ENCODE data around the gene TSGA10.
"Not testable (repeated sequence)": the region's sequence is repeated elsewhere in the genome, so short reads cannot be mapped to it uniquely, and the experiment has no call there.

TSGA10 gene

DNA sequence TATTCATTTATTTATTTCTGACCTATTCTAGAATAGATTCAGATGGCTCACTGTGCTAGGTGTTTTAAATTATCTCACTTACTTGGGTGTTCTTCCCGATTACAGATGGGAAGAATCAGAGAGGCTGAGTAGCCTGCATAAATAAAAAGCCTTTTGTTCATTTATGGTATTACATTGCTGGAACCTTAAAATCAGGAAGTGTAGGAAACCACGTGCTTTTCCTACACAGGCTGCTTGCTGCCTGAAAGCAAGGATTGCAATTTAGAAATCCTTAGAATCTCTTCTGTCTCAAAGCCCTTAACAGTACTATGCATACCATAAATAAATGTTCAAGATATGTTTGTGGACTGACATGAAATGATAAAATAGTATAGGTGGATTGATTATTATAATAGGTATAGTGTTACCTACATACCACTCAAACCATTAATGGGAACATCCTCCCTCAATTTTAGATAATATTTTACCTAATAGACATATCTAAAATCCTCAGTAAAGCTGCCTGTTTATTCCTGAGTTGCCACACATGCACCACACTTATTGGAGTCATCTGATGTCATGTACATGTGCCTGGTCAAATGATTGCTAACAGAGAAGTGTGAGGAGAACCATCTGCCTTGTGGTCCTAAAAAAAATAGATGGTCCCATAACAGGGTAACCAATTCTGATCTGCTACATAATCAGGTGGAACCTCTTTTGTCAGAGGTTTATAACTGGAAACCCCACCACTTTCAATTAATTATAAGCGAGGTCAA, 86.7 kb downstream of the TSGA10 start:
- DNase-seq = no peak

DNA sequence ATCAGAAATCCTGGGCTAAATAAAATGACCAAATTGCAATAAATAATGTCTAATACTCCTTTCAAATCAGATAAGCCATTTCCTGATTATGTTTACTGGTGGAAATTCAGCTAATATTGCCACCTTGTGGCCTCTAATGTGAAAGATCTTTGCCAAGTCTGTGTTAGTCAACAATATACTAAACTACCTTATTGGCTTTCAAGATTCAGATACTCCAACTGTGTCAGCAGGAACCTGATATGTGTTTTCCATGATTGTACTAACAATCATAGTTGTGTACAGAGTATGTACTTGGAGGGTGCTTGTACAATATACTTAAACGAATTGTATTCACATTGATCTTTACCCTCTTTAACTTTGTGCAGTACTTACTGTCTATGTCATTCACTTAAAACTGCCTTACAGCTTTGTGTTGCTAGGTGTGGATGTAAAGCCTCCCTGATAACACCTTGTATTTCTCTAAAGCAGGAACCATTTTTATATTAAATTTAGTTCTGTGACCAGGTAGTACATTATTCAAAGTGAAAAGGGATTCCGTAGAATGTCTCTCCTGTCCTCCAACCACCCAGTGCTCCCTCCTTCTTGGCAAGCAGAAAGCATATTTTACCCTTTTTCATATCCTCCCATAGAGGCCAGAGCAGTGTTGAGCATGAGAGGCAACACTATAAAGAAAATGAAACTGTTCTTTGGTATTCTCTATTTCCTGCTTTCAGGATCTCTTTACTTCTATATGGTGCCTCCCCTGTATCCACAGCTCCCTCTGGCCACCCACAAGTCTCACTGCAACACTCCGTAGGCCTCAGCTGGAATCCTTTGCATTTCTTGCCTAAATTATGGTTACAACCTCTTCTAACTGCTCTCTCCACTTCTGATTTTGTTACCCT, 88.4 kb downstream of the TSGA10 start:
- DNase-seq = peak; percentile 65

DNA sequence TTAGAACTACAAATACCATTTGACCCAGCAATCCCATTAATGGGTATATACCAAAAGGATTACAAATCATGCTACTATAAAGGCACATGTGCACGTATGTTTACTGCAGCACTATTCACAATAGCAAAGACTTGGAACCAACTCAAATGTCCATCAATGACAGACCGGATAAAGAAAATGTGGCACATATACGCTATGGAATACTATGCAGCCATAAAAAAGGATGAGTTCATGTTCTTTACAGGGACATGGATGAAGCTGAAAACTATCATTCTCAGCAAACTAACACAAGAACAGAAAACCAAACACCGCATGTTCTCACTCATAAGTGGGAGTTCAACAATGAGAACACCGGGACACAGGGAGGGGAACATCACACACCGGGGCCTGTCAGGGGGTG, 105.6 kb downstream of the TSGA10 start:
- not testable (repeated sequence) for DNase-seq

DNA sequence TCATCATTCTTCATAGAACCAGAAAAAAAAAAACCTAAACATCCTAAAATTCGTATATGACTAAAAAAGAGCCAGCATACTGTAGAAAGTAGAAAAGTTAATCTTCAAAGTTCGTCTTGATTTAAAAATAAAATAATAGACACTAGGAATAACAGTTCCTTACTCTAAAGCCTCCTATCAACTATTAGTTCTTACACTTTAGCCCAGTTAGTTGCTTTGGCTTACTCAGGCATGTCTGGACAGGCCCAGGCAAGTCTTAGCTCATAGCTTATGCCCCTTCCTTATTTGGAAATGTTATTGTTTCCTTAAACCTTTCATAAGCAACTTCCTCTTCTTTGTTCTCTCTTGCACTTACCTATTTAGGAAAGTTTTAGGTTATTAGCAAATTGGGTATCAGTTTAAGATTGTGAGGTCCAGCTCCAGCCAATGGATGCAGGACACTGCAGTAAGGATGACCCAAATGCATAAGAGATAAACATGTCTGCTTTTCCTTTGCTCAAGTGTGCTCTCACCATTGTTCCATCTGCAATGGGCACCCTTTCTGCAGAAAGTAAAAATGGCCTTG, 113.9 kb downstream of the TSGA10 start:
- DNase-seq = not testable (repeated sequence)

DNA sequence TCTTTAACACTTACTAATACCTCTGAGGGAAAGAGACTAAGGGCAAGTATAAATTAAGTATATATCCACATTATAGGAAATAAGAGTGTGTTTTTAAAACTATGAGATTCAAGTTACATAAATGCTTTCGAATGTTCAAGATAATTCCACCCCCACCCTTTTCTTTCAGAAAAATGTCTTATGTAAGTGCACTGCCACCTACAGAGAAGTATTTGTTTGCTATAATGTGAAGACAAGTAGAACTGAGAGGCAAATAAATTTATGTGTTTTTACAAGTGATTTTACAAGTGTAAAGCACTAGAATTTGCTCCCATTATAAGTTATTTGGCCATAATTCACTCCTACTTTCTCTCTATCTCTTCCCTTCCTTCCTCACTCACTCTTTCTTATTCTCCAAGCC, 118.8 kb downstream of the TSGA10 start:
- no peak for DNase-seq

DNA sequence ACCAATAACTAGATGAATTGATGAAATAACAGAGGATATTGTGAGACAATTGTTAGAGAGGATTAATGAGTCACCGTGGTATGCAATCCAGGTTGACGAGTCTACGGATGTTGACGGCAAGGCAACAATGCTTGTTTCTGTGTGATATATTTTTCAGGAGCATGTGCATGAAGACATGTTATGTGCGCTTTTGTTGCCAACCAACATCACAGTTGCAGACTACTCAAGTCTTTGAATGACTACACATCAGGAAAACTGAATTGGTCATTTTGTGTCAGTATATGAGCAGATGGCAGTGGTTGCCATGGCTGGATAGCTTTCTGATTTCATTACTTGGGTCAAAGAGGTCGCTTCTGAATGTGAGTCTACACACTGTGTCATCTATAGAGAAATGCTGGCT, 122.0 kb downstream of the TSGA10 start:
- no peak for DNase-seq

DNA sequence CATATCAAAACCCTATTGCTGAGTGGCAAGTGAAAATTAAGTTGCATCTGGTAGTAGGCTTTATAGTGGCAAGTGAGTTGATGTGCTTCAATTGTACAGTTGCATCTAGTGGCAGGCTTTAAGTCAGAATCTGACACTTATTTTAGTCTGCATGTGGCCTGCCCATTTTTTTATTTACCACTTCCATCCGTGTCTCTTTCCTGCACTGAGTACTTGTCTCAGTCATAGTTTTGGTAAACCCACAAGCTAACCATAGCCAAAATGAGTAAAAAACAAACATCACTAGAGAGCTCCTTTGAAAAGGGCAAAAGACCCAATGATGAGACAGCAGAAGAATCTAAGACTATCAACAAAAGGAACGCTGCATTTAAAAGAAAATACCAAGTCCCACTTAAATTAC, 122.7 kb downstream of the TSGA10 start:
- no peak for DNase-seq

DNA sequence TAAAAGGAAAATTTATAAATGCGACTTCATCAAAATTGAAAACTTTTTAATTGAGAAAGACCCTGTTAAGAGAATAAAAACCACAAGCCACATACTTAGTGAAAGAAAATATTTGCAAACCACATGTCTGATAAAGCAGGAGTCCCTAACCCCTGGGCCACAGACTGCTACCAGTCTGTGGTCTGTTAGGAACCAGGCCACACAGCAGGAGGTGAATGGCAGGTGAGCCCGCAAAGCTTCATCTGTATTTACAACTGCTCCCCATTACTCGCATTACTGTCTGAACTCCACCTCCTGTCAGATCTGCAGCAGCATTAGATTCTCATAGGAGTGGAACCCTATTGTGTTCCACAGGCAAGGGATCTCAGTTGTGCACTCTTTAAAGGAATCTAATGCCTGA, 123.3 kb downstream of the TSGA10 start:
- DNase-seq = no peak

DNA sequence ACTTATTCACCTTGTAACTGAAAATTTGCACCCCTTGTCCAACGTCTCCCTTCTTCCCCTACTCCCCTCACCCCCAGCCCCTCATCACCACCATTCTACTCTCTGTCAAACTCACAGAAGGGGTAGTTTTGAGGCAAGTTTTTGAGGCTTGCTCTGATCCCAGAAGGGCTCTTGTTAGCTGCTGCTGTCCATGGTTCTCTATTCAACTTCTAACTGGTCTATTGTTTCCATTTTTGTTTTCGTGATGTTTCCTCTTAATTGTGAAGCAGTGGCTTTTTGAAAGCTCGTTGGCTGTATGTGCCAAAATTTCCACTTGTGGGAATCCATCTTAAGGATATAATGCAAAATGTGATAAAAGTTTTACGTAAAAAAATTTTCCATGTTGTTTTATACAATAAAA, 126.2 kb downstream of the TSGA10 start:
- DNase-seq = no peak

DNA sequence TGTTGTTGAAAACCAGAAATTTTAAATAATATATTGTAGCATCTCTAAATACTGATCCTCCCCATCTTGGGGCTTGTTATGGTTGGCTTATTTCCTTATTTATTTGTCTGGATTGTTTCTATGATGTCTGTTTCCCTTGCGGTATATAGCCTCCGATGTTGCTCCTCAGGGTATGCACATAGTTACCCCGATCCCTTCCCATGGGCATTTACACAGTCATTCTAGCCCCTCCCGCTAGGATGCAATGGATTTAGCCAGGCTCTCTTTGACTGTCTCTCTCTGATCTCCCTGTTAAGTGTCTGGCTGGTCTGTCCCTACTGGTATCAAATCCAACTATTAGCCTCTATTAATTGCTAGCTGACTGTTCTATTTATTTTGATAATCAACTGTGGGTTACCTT, 126.9 kb downstream of the TSGA10 start:
- DNase-seq = no peak

DNA sequence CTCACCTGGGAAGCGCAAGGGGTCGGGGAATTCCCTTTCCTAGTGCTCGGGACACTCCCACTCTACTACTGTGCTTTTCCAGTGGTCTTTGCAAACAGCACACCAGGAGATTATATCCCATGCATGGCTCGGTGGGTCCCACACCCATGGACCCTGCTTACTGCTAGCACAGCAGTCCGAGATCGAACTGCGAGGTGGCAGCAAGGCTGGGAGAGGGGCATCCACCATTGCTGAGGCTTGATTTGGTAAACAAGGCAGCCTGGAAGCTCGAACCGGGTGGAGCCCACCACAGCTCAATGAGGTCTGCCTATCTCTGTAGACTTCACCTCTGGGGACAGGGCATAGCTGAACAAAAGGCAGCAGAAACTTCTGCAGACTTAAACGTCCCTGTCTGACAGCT, 154.0 kb downstream of the TSGA10 start:
- no peak for DNase-seq

DNA sequence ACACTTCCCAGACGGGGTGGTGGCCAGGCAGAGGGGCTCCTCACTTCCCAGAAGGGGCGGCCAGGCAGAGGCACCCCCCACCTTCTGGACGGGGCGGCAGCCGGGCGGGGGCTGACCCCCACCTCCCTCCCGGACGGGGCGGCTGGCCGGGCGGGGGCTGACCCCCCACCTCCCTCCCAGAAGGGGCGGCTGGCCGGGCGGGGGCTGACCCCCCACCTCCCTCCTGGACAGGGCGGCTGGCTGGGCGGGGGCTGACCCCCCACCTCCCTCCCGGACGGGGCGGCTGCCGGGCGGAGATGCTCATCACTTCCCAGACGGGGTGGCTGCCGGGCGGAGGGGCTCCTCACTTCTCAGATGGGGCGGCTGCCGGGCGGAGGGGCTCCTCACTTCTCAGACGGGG, 166.0 kb downstream of the TSGA10 start:
- not testable (repeated sequence) for DNase-seq

DNA sequence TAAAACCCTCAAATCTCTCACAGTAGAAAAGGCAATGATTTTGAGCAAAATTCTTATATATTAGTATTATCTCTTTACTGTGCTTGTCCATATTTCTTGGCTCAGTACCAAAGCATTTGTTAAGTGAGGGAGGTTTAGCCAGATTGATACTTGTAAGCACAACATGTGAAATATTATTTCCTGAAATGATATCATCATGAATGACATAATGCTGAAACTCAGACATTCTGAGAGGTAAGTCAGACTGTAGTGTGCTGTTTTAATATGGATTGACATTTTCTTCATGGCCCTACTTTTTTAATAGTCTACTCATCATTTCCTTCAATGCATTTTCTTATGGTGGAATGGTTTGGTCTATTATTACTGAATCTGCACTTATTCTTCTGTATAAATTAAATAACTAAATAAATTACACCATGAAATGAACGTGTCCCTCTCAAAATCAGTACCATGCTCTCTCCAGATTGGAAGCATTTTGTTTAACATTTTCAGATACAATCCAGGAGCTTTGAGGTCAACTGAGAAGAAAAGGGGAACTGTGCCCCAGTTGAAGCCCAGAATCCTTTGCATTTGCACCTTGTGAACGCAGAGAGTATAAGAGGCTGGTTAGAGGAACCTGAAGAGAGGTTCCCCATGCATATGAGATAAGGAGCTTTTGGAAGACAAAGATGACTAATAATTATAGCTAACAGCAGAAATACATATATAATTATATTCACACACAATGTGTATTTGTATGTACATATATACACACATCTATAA, 168.7 kb downstream of the TSGA10 start:
- no peak for DNase-seq

DNA sequence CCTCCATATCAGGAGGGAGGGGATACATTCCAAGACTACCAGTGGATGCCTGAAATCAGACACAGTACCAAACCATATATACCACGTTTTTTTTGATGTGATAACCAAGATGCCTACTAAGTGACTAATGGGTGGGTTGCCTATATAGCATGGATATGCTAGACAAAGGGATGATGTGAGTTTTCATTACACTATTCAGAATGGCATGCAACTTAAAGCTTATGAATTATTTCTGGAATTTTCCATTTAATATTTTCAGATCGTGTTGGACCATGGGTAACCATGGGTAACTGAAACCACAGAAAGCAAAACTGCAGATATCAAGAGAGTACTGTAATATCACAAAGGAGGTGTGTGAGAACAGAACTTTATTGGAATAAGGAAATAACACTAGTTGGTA, 179.1 kb downstream of the TSGA10 start:
- no peak for DNase-seq

DNA sequence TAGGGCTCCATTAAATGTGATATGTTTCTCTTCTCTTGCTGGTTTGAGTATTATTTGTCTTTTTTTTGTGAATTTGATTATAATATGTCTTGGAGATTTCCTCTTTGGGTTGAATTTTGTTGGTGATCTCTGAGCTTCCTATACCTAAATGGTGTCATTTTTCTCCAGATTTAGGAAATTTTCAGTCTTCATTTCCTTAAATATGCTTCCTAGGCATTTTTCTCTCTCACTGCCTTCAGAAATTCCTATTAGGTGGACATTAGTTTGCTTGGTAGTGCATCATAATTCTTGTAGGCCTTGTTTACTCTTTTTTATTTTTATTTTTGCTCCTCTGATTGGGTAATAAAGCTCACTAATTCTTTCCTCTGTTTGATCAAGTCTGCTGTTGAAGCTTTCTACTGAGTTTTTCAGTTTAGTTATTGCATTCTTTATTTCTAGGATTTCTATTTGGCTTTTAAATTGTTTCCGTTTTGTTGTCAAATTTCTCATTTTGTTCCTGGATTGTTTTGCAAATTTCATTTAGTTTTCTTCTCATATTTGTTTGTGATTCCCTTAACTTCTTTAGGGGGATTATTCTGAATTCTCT, 182.1 kb downstream of the TSGA10 start:
- DNase-seq = no peak

DNA sequence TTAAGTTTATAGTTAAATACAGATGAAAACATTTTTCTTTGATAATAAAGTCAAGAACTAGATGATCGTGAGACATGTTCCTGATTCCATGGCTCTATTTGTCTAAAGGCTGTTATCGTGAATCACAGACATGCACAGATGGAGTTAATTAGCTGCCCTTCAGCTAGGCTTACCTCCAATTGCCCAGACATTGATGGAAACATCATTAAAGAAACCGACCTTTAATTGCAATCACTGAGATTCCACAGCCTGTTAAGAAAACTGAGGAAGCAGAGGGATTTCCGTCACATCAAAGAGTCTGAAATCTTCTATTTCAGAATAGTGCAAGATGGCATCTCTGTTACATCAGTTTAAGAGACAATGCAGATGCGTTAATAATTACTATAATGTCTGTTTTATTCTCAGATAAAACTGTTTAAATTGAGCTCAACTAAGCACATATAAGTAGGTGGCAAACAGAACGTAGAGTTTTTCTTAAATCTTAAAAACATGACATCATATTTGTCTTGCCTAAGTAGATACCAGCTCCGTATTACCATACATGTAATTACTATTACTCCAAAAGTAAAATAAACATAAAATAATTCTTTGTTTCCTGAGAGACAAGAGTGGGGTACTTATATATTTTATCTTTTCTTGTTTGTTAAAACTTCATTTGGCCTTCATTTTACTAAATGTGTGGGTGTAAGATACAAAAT, 194.8 kb downstream of the TSGA10 start:
- peak; percentile 38 for DNase-seq

DNA sequence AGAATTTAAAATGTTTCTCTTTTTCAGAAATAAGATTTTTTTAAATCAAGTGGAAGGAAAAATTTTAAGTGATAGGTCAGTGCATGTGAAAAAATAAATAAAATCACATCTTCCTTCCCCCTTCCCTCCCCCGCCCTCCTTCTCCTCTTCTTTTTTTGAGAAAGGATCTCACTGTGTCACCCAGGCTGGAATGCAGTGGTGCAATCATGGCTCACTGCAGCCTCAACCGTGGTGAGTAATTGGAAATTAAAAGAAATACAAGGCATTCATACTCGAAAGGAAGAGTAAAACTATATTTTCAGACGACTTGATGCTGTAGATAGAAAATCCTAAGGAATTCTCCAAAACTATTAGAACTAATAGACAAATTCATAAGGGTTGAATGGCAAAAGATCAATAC, 201.8 kb downstream of the TSGA10 start:
- DNase-seq = no peak

DNA sequence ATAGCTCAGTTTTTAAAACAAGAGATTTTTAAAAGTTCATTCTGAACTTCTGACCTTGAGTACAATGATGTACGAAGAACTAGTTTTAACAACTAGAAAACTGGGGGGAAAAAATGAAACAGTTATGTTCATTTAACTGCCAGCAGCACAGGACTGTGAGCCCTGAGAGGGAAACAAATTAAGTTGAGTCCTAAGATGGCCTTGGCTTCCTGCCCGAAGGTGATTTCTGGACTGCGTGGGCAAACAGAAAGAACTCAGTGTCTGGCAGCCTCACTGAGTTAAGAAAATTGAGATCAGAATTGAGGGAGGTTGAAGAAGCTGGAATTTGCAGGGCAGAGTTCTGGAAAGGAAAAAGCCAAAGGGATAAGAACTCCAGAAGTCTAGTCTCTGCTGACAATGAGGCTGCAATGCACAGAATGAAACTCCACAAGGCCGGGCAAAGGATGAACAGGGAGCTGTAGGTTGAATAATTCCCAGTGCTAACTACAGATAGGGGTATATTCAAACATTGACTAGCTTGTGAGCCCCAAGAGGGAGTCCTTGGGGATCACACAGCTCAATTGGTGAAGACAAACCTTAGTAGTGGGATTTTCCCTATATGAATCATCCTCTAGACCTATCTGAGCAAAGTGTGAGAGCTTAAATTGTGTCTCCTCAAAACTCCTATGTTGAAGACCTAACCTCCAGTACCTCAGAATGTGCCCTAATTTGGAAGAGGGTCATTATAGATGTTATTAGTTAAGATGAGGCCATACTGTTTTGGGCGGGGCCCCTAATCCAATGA, 205.6 kb downstream of the TSGA10 start:
- DNase-seq = no peak

DNA sequence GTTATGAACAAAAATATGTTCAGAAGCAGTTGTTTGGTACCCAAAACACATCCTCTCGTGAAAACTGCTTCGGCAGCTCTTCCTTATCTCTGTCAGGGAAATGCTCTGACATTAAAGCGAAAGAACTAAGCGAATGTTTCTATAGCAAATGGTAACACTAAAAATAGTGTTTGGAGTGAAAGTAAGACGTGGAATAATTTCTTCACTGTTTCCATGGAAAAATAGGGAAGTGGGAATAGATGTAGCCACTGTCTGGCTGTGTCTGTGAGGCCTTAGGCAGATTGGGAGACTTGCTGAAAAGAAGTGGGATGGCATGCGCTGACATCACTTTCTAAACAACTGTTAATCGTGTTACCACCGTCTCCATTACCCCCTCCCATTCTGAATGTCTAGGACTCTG, 207.2 kb downstream of the TSGA10 start:
- DNase-seq = no peak

Data from DMS 273 treated with DMSO at 0.1 percent for 48 hours (cell line).